SK-N-SH (cell line): ENCODE data around the gene FLT4.

ENCODE experiments used
- CTCF ChIP-seq: fragments of 200-600 bp; sonication (generic); IDR thresholded peaks from 2 replicates; pipeline ENCODE4 v1.6.1; 2017; ENCODE audit warnings: antibody characterized with exemption, mild to moderate bottlenecking, moderate library complexity
- REST ChIP-seq: IDR thresholded peaks from 2 replicates; pipeline ENCODE4 v1.6.1; 2012; ENCODE audit warnings: mild to moderate bottlenecking, low read depth, low read length, moderate library complexity
- YY1 ChIP-seq: IDR thresholded peaks from 2 replicates; pipeline ENCODE4 v1.4.0; 2012; ENCODE audit warnings: low read depth, mild to moderate bottlenecking

GRCh38 chr5:180652346-180652745 lies 2.9 kb upstream of the FLT4 start:
- TF ChIP-seq CTCF: no peak
- no peak for TF ChIP-seq REST
- no peak for TF ChIP-seq YY1
